Mammary epithelial cell (primary cell): ENCODE measurements around the gene DIS3L2.

Source experiments
- EZH2 ChIP-seq: IDR thresholded peaks from 2 replicates; pipeline ENCODE4 v1.6.1; 2012; ENCODE audit warnings: low read length, inconsistent platforms, borderline replicate concordance
- TF ChIP-seq, protein P1 (sequence below), 2 donors: IDR thresholded peaks in 1 of 2; conservative IDR thresholded peaks in 1 of 2; 2 replicates each; pipeline ENCODE4 v1.5.1; 2011 to 2012; ENCODE audit warnings: inconsistent platforms in 2 of 2, low read length in 2 of 2, mild to moderate bottlenecking in 2 of 2, control low read depth in 1 of 2, low read depth in 1 of 2; ENCODE audit not compliant: insufficient read depth in 1 of 2; ENCODE audit errors: extremely low read depth in 1 of 2

DNA sequence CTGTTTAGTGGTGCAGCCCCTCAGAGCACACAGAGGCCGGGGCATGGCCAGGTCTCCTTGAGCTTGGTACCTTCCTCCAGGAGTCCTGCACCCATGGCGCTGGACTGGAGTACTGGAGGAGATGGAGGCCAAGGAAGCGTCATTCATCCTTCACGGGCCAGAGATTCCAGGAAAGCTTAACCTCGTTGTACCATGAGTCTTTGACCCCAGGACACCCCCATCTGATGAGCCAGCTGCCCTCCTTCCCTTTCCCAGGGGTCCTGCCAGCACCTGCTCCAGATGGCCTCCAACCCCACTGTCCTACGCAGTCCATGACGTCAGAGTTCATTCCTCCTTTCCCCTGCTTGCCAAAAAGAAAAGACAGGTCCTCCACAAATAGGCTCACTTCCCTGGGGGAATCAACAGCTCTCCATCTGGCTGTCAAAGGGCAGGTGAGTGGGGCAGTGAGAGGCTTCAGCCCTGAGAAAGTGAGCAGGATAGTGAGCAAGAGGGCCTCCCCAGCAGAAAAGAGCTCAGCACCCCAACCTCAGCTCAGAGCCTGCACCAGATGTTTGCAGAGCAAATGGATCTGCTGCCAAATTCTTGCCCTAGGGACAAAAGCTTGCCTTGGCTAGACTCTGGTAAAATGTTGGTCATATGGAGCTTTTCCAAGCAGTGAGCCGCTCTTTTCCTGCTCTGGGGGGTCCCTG is 30.8 kb upstream of the DIS3L2 start:
- TF ChIP-seq, protein P1, sequence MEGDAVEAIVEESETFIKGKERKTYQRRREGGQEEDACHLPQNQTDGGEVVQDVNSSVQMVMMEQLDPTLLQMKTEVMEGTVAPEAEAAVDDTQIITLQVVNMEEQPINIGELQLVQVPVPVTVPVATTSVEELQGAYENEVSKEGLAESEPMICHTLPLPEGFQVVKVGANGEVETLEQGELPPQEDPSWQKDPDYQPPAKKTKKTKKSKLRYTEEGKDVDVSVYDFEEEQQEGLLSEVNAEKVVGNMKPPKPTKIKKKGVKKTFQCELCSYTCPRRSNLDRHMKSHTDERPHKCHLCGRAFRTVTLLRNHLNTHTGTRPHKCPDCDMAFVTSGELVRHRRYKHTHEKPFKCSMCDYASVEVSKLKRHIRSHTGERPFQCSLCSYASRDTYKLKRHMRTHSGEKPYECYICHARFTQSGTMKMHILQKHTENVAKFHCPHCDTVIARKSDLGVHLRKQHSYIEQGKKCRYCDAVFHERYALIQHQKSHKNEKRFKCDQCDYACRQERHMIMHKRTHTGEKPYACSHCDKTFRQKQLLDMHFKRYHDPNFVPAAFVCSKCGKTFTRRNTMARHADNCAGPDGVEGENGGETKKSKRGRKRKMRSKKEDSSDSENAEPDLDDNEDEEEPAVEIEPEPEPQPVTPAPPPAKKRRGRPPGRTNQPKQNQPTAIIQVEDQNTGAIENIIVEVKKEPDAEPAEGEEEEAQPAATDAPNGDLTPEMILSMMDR (conservative IDR thresholded peaks at IDR 0.05 in 1 of 2, IDR thresholded peaks at IDR 0.05 in 1 of 2; ENCODE audit: extremely low read depth in 1 of 2, insufficient read depth in 1 of 2, low read depth in 1 of 2, low read length in 2 of 2) = no peak
- TF ChIP-seq EZH2 = no peak
